ENCODE data around the gene P4HB.

- TF ChIP-seq, protein P1, sequence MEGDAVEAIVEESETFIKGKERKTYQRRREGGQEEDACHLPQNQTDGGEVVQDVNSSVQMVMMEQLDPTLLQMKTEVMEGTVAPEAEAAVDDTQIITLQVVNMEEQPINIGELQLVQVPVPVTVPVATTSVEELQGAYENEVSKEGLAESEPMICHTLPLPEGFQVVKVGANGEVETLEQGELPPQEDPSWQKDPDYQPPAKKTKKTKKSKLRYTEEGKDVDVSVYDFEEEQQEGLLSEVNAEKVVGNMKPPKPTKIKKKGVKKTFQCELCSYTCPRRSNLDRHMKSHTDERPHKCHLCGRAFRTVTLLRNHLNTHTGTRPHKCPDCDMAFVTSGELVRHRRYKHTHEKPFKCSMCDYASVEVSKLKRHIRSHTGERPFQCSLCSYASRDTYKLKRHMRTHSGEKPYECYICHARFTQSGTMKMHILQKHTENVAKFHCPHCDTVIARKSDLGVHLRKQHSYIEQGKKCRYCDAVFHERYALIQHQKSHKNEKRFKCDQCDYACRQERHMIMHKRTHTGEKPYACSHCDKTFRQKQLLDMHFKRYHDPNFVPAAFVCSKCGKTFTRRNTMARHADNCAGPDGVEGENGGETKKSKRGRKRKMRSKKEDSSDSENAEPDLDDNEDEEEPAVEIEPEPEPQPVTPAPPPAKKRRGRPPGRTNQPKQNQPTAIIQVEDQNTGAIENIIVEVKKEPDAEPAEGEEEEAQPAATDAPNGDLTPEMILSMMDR (IDR thresholded peaks at IDR 0.05) = no peak
- TF ChIP-seq EZH2phosphoT487 (IDR thresholded peaks at IDR 0.05) = no peak
Measured at GRCh38 chr17:81828656-81829055, 31.7 kb downstream of the P4HB start.

All from neural progenitor cell (in vitro differentiated cells).